Neural progenitor cell (in vitro differentiated cells): Measurements from ENCODE around the gene PTPN14. TPM values are rescaled to one million over a fixed set of nuclear protein-coding genes. Genes with fewer than 3 reads are reported as not detected.

ENCODE experiments used
- DNase-seq: peaks from one replicate; pipeline ENCODE4 v3.0.0-alpha.2; 2016; ENCODE audit warnings: low spot score
- H2AFZ ChIP-seq: fragments of 200-600 bp; sonication (generic); replicated peaks from 2 replicates; pipeline ENCODE4 v1.6.1; 2016; ENCODE audit warnings: antibody characterized with exemption
- H3F3A ChIP-seq: fragments of 200-600 bp; sonication (generic); 2 replicates; pipeline ENCODE4 v1.6.1; 2016; ENCODE audit warnings: antibody characterized with exemption, low read depth
- H3K27ac ChIP-seq: fragments of 200-600 bp; sonication (generic); 2 replicates; pipeline ENCODE4 v1.5.1; 2016; ENCODE audit warnings: mild to moderate bottlenecking
- H3K27me3 ChIP-seq: fragments of 200-600 bp; sonication (generic); 2 replicates; pipeline ENCODE4 v1.6.1; 2016; ENCODE audit warnings: mild to moderate bottlenecking, moderate library complexity
- H3K36me3 ChIP-seq: fragments of 200-600 bp; sonication (generic); 2 replicates; pipeline ENCODE4 v1.5.1; 2016
- H3K4me1 ChIP-seq: fragments of 200-600 bp; sonication (generic); 2 replicates; pipeline ENCODE4 v1.6.1; 2016; ENCODE audit warnings: mixed run types
- H3K4me2 ChIP-seq: fragments of 200-600 bp; sonication (generic); 2 replicates; pipeline ENCODE4 v1.6.1; 2016
- H3K4me3 ChIP-seq: fragments of 200-600 bp; sonication (generic); 2 replicates; pipeline ENCODE4 v1.5.1; 2016
- H3K79me2 ChIP-seq: fragments of 200-600 bp; sonication (generic); 2 replicates; pipeline ENCODE4 v1.6.1; 2016; ENCODE audit warnings: low read depth
- H3K9ac ChIP-seq: fragments of 200-600 bp; sonication (generic); 2 replicates; pipeline ENCODE4 v1.6.1; 2016
- H3K9me3 ChIP-seq: fragments of 200-600 bp; sonication (generic); 2 replicates; pipeline ENCODE4 v1.5.1; 2016; ENCODE audit warnings: low read depth
- H4K20me1 ChIP-seq: fragments of 200-600 bp; sonication (generic); 2 replicates; pipeline ENCODE4 v1.6.1; 2016; ENCODE audit warnings: low read depth
- H3K27ac Mint-ChIP-seq: 3 replicates; pipeline ENCODE4 v1.8.0; 2021; ENCODE audit warnings: mixed read lengths
- H3K27me3 Mint-ChIP-seq: 2 replicates; pipeline ENCODE4 v1.8.0; 2022; ENCODE audit warnings: low read depth, mild to moderate bottlenecking, inconsistent platforms, moderate library complexity, mixed read lengths; ENCODE audit not compliant: insufficient read depth
- H3K36me3 Mint-ChIP-seq: 3 replicates; pipeline ENCODE4 v1.8.0; 2021; ENCODE audit warnings: mixed read lengths
- H3K4me1 Mint-ChIP-seq: 3 replicates; pipeline ENCODE4 v1.8.0; 2021; ENCODE audit warnings: mixed read lengths
- H3K4me3 Mint-ChIP-seq: 3 replicates; pipeline ENCODE4 v1.8.0; 2021; ENCODE audit warnings: mild to moderate bottlenecking, moderate library complexity, mixed read lengths
- H3K9me3 Mint-ChIP-seq: 3 replicates; pipeline ENCODE4 v1.8.0; 2020; ENCODE audit warnings: mixed read lengths
- CTCF ChIP-seq: fragments of 200-600 bp; sonication (generic); IDR thresholded peaks from 2 replicates; pipeline ENCODE4 v1.5.1; 2017; ENCODE audit warnings: antibody characterized with exemption, mild to moderate bottlenecking
- EZH2 ChIP-seq: fragments of 200-600 bp; sonication (generic); IDR thresholded peaks from 2 replicates; pipeline ENCODE4 v1.6.1; 2017; ENCODE audit warnings: antibody characterized with exemption, mild to moderate bottlenecking, moderate library complexity
- EZH2phosphoT487 ChIP-seq: fragments of 200-600 bp; sonication (generic); IDR thresholded peaks from 2 replicates; pipeline ENCODE4 v1.6.1; 2017; ENCODE audit warnings: antibody characterized with exemption
- total RNA-seq: library from RNA; depleted of rRNA; stranded (reverse); fragments of >200 nt; gene quantifications from 2 replicates; pipeline ENCODE4 v1.2.3, GENCODE V29; 2015; ENCODE audit warnings: low replicate concordance

Gene PTPN14
- total RNA-seq, 1 donor from 2014 or later: 28.3 TPM

GRCh38 chr1:214471458-214471857, 79.9 kb downstream of the PTPN14 start:
- Histone ChIP-seq H3F3A (no peaks in the 10 kb centered on the region), H3K27me3 (no peaks in the 10 kb centered on the region), H3K4me3 (no peak overlapping the region), H3K79me2 (peaks cover 93% of the 10 kb centered on the region), H3K9ac (no peak overlapping the region), H3K4me1 (peaks cover 18% of the 10 kb centered on the region), H3K4me2 (no peak overlapping the region), H3K36me3 (no peaks in the 10 kb centered on the region), H3K9me3 (no peaks in the 10 kb centered on the region), H3K27ac (no peak overlapping the region), H4K20me1 (peaks cover 22% of the 10 kb centered on the region), H2AFZ (no peak overlapping the region)
- H3K27ac Mint-ChIP-seq: no peak overlapping the region
- no peak for DNase-seq
- no peaks in the 10 kb centered on the region for H3K9me3 Mint-ChIP-seq
- no peak for TF ChIP-seq EZH2phosphoT487
- TF ChIP-seq CTCF: no peak
- TF ChIP-seq EZH2: no peak
- no peak overlapping the region for H3K4me3 Mint-ChIP-seq
- no peaks in the 10 kb centered on the region for H3K27me3 Mint-ChIP-seq
- H3K4me1 Mint-ChIP-seq: peaks cover 7% of the 10 kb centered on the region
- H3K36me3 Mint-ChIP-seq: no peaks in the 10 kb centered on the region

- no peak overlapping the region for H3K4me3 Mint-ChIP-seq
- Histone ChIP-seq H3K36me3 (no peaks in the 10 kb centered on the region), H4K20me1 (peaks cover 19% of the 10 kb centered on the region), H3K9me3 (no peaks in the 10 kb centered on the region), H3K4me1 (peaks cover 12% of the 10 kb centered on the region), H2AFZ (no peak overlapping the region), H3K27ac (no peak overlapping the region), H3K4me3 (no peak overlapping the region), H3K9ac (no peak overlapping the region), H3K4me2 (no peak overlapping the region), H3K27me3 (no peaks in the 10 kb centered on the region), H3K79me2 (peaks cover 92% of the 10 kb centered on the region), H3F3A (no peaks in the 10 kb centered on the region)
- no peaks in the 10 kb centered on the region for H3K9me3 Mint-ChIP-seq
- H3K36me3 Mint-ChIP-seq: no peaks in the 10 kb centered on the region
- no peaks in the 10 kb centered on the region for H3K27me3 Mint-ChIP-seq
- no peak for TF ChIP-seq CTCF
- no peak for TF ChIP-seq EZH2phosphoT487
- no peak for TF ChIP-seq EZH2
- H3K4me1 Mint-ChIP-seq: peaks cover 3% of the 10 kb centered on the region
- DNase-seq: no peak
- no peak overlapping the region for H3K27ac Mint-ChIP-seq
Observed at GRCh38 chr1:214470132-214470531, 81.3 kb downstream of the PTPN14 start.

- Mint-ChIP-seq H3K4me1 (peaks cover 4% of the 10 kb centered on the region), H3K27me3 (no peaks in the 10 kb centered on the region), H3K4me3 (no peak overlapping the region), H3K9me3 (no peaks in the 10 kb centered on the region), H3K36me3 (no peaks in the 10 kb centered on the region), H3K27ac (no peak overlapping the region)
- H3K36me3 ChIP-seq: no peaks in the 10 kb centered on the region
- no peaks in the 10 kb centered on the region for H3F3A ChIP-seq
- DNase-seq: no peak
- no peak overlapping the region for H3K4me2 ChIP-seq
- no peak overlapping the region for H3K4me3 ChIP-seq
- peaks cover 5% of the 10 kb centered on the region for H3K4me1 ChIP-seq
- H3K9ac ChIP-seq: no peak overlapping the region
- peaks cover 83% of the 10 kb centered on the region for H3K79me2 ChIP-seq
- peaks cover 10% of the 10 kb centered on the region for H4K20me1 ChIP-seq
- no peaks in the 10 kb centered on the region for H3K27me3 ChIP-seq
- no peak overlapping the region for H2AFZ ChIP-seq
- TF ChIP-seq EZH2 (no peak), CTCF (no peak), EZH2phosphoT487 (no peak)
- no peak overlapping the region for H3K27ac ChIP-seq
- H3K9me3 ChIP-seq: no peaks in the 10 kb centered on the region
Observed at GRCh38 chr1:214469290-214469689, 82.1 kb downstream of the PTPN14 start.
